HEK293 (cell line): Measurements from ENCODE around the gene ALG12.

Source experiments
- AEBP2 ChIP-seq: fragments of 450-650 bp; formaldehyde crosslinking; IDR thresholded peaks from 2 replicates; pipeline ENCODE4 v1.5.1; 2016; ENCODE audit warnings: missing biosample characterization, missing genetic modification characterization, borderline replicate concordance
- CTCF ChIP-seq: fragments of 450-650 bp; formaldehyde crosslinking; IDR thresholded peaks from 2 replicates; pipeline ENCODE4 v1.5.1; 2016; ENCODE audit warnings: missing biosample characterization, missing genetic modification characterization
- INSM2 ChIP-seq: fragments of 450-650 bp; formaldehyde crosslinking; IDR thresholded peaks from 2 replicates; pipeline ENCODE4 v1.5.1; 2016; ENCODE audit warnings: missing biosample characterization, missing genetic modification characterization
- REST ChIP-seq: fragments of 450-650 bp; formaldehyde crosslinking; IDR thresholded peaks from 2 replicates; pipeline ENCODE4 v1.5.1; 2016; ENCODE audit warnings: missing biosample characterization, missing genetic modification characterization
- SP7 ChIP-seq: fragments of 450-650 bp; formaldehyde crosslinking; IDR thresholded peaks from 2 replicates; pipeline ENCODE4 v1.5.1; 2016; ENCODE audit warnings: missing biosample characterization, missing genetic modification characterization
- YY1 ChIP-seq: fragments of 450-650 bp; formaldehyde crosslinking; IDR thresholded peaks from 2 replicates; pipeline ENCODE4 v1.5.1; 2018; ENCODE audit warnings: missing biosample characterization, missing genetic modification characterization
- ZBTB8A ChIP-seq: fragments of 450-650 bp; formaldehyde crosslinking; IDR thresholded peaks from 2 replicates; pipeline ENCODE4 v1.5.1; 2016; ENCODE audit warnings: missing biosample characterization, missing genetic modification characterization
- ZNF114 ChIP-seq: fragments of 450-650 bp; formaldehyde crosslinking; IDR thresholded peaks from 2 replicates; pipeline ENCODE4 v1.5.0; 2017; ENCODE audit warnings: missing biosample characterization, missing genetic modification characterization
- ZNF138 ChIP-seq: fragments of 450-650 bp; formaldehyde crosslinking; IDR thresholded peaks from 2 replicates; pipeline ENCODE4 v1.5.1; 2016; ENCODE audit warnings: missing biosample characterization, missing genetic modification characterization, borderline replicate concordance
- ZNF274 ChIP-seq, 2 experiments: fragments of 200-500 bp in 1 of 2; fragments of 450-650 bp in 1 of 2; sonication (Bioruptor generic) in 1 of 2; formaldehyde crosslinking in 1 of 2; IDR thresholded peaks; 2 replicates each; pipeline versions ENCODE4 v1.5.1 to v1.6.1; 2014 to 2016; ENCODE audit warnings: borderline replicate concordance in 1 of 2, inconsistent platforms in 1 of 2, low read length in 1 of 2, missing biosample characterization in 1 of 2, missing genetic modification characterization in 1 of 2
- ZNF292 ChIP-seq: fragments of 450-650 bp; formaldehyde crosslinking; IDR thresholded peaks from 2 replicates; pipeline ENCODE4 v1.5.1; 2016; ENCODE audit warnings: low read depth, missing biosample characterization, missing genetic modification characterization, borderline replicate concordance
- ZNF639 ChIP-seq: fragments of 450-650 bp; formaldehyde crosslinking; IDR thresholded peaks from 2 replicates; pipeline ENCODE4 v1.5.1; 2016; ENCODE audit warnings: missing biosample characterization, missing genetic modification characterization
- ZNF76 ChIP-seq: fragments of 450-650 bp; formaldehyde crosslinking; IDR thresholded peaks from 2 replicates; pipeline ENCODE4; 2016; ENCODE audit warnings: low read depth, missing biosample characterization, missing genetic modification characterization, borderline replicate concordance

- TF ChIP-seq REST (no peak), INSM2 (tag by site-specific recombination) (no peak), CTCF (no peak), ZNF274 (IDR thresholded peaks at IDR 0.05; ENCODE audit: low read length) (no peak), ZNF274 (tag by site-specific recombination; IDR thresholded peaks at IDR 0.05; ENCODE audit: borderline replicate concordance) (no peak), ZNF639 (tag by site-specific recombination) (no peak), ZNF114 (tag by site-specific recombination) (no peak), AEBP2 (no peak), YY1 (tag by site-specific recombination) (no peak), ZNF76 (tag by site-specific recombination) (no peak), ZNF138 (no peak), ZNF292 (tag by site-specific recombination) (no peak), SP7 (no peak), ZBTB8A (tag by site-specific recombination) (no peak)
These were observed 48.2 kb downstream of the ALG12 start for GRCh38 chr22:49869845-49870712.
